SK-N-SH (cell line): ENCODE measurements around the gene TUT7.

Experiments
- CTCF ChIP-seq: fragments of 200-600 bp; sonication (generic); IDR thresholded peaks from 2 replicates; pipeline ENCODE4 v1.6.1; 2017; ENCODE audit warnings: antibody characterized with exemption, mild to moderate bottlenecking, moderate library complexity
- EZH2phosphoT487 ChIP-seq: fragments of 200-600 bp; sonication (generic); IDR thresholded peaks from 2 replicates; pipeline ENCODE4 v1.6.1; 2017; ENCODE audit warnings: low read depth, mixed run types, mild to moderate bottlenecking, antibody characterized with exemption, moderate library complexity, borderline replicate concordance
- JUND ChIP-seq: IDR thresholded peaks from 2 replicates; pipeline ENCODE4 v1.4.0; 2012
- MAX ChIP-seq: IDR thresholded peaks from 2 replicates; pipeline ENCODE4 v1.4.0; 2012; ENCODE audit warnings: low read depth
- RAD21 ChIP-seq: IDR thresholded peaks from 2 replicates; pipeline ENCODE4 v1.6.1; 2012; ENCODE audit warnings: mild to moderate bottlenecking, low read length
- REST ChIP-seq: IDR thresholded peaks from 2 replicates; pipeline ENCODE4 v1.6.1; 2012; ENCODE audit warnings: mild to moderate bottlenecking, low read depth, low read length, moderate library complexity
- SIN3A ChIP-seq: IDR thresholded peaks from 2 replicates; pipeline ENCODE4 v1.6.1; 2012; ENCODE audit warnings: low read depth, mild to moderate bottlenecking, low read length, moderate library complexity, borderline replicate concordance
- TCF12 ChIP-seq: IDR thresholded peaks from 2 replicates; pipeline ENCODE4 v1.4.0; 2012
- TEAD4 ChIP-seq: IDR thresholded peaks from 2 replicates; pipeline ENCODE4 v1.4.0; 2012; ENCODE audit warnings: mild to moderate bottlenecking, borderline replicate concordance; ENCODE audit not compliant: insufficient read depth

GRCh38 chr9:86298873-86299272 is 55.3 kb downstream of the TUT7 start:
- no peak for TF ChIP-seq CTCF
- no peak for TF ChIP-seq MAX
- no peak for TF ChIP-seq SIN3A
- TF ChIP-seq JUND: no peak
- no peak for TF ChIP-seq TCF12
- TF ChIP-seq REST: no peak
- TF ChIP-seq RAD21: no peak
- TF ChIP-seq TEAD4: no peak
- TF ChIP-seq EZH2phosphoT487: no peak
